Neuronal stem cell (in vitro differentiated cells): ENCODE measurements around the gene ARL10.
A peak's percentile ranks its signal among the peaks of the same experiment; 100 is the strongest.

Experiments used
- DNase-seq: peaks from one replicate; pipeline ENCODE4 v3.0.0-alpha.2; 2013; ENCODE audit warnings: low spot score
- H2AFZ ChIP-seq: one replicate; pipeline ENCODE4 v1.6.1; 2013; ENCODE audit warnings: mild to moderate bottlenecking, low read length, inconsistent platforms
- H2AK5ac ChIP-seq: 2 replicates; pipeline ENCODE4 v1.6.1; 2013; ENCODE audit warnings: low read depth, mild to moderate bottlenecking, inconsistent platforms, low read length, moderate library complexity, mixed read lengths
- H2BK120ac ChIP-seq: 2 replicates; pipeline ENCODE4 v1.6.1; 2013; ENCODE audit warnings: low read depth, mild to moderate bottlenecking, inconsistent platforms, low read length, moderate library complexity, mixed read lengths
- H2BK12ac ChIP-seq: one replicate; pipeline ENCODE4 v1.6.1; 2013; ENCODE audit warnings: low read length, inconsistent platforms
- H2BK15ac ChIP-seq: 2 replicates; pipeline ENCODE4 v1.6.1; 2013; ENCODE audit warnings: mild to moderate bottlenecking, low read length, inconsistent platforms, mixed read lengths
- H2BK5ac ChIP-seq: one replicate; pipeline ENCODE4 v1.6.1; 2013; ENCODE audit warnings: inconsistent platforms, mild to moderate bottlenecking, low read length, moderate library complexity
- H3K14ac ChIP-seq: one replicate; pipeline ENCODE4 v1.6.1; 2013; ENCODE audit warnings: low read length, inconsistent platforms
- H3K18ac ChIP-seq: 2 replicates; pipeline ENCODE4 v1.6.1; 2013; ENCODE audit warnings: low read length, inconsistent platforms
- H3K23ac ChIP-seq: 2 replicates; pipeline ENCODE4 v1.6.1; 2013; ENCODE audit warnings: low read depth, mild to moderate bottlenecking, mixed read lengths, low read length, inconsistent platforms; ENCODE audit not compliant: poor library complexity
- H3K27ac ChIP-seq: replicated peaks from 3 replicates; pipeline ENCODE4 v1.5.1; 2013; ENCODE audit warnings: low read length, inconsistent platforms
- H3K27me3 ChIP-seq, 3 experiments: 2 replicates each; pipeline ENCODE4 v1.6.1; 2013; ENCODE audit warnings: low read length in 3 of 3, mild to moderate bottlenecking in 2 of 3, inconsistent platforms in 1 of 3, low read depth in 1 of 3, mixed read lengths in 1 of 3, moderate library complexity in 1 of 3; ENCODE audit not compliant: control insufficient read depth in 3 of 3, insufficient read depth in 3 of 3
- H3K36me3 ChIP-seq, 2 donors: replicated peaks in 1 of 2; 2 replicates each; pipeline ENCODE4 v1.6.1; 2013; ENCODE audit warnings: low read length in 2 of 2; ENCODE audit not compliant: control insufficient read depth in 2 of 2, insufficient read depth in 2 of 2
- H3K4ac ChIP-seq: 2 replicates; pipeline ENCODE4 v1.6.1; 2013; ENCODE audit warnings: inconsistent platforms, mild to moderate bottlenecking, low read length, moderate library complexity
- H3K4me1 ChIP-seq, 2 donors: 1 replicate in 1 of 2; 2 replicates in 1 of 2; pipeline ENCODE4 v1.6.1; 2013; ENCODE audit warnings: low read length in 2 of 2, low read depth in 1 of 2; ENCODE audit not compliant: control insufficient read depth in 2 of 2, insufficient read depth in 1 of 2
- H3K4me2 ChIP-seq: one replicate; pipeline ENCODE4 v1.6.1; 2013; ENCODE audit warnings: mild to moderate bottlenecking, low read length, inconsistent platforms; ENCODE audit not compliant: insufficient read depth, poor library complexity, severe bottlenecking
- H3K4me3 ChIP-seq, 2 donors: 2 replicates each; pipeline ENCODE4 v1.5.1; 2013; ENCODE audit warnings: low read length in 2 of 2, mild to moderate bottlenecking in 2 of 2, inconsistent platforms in 1 of 2, moderate library complexity in 1 of 2
- H3K79me1 ChIP-seq: one replicate; pipeline ENCODE4 v1.6.1; 2013; ENCODE audit warnings: low read depth, mild to moderate bottlenecking, inconsistent platforms, low read length, moderate library complexity
- H3K9ac ChIP-seq: one replicate; pipeline ENCODE4 v1.6.1; 2013; ENCODE audit warnings: mild to moderate bottlenecking, low read depth, low read length, inconsistent platforms; ENCODE audit not compliant: poor library complexity
- H3K9me3 ChIP-seq, 2 donors: replicated peaks in 1 of 2; 2 replicates each; pipeline versions ENCODE3 to v1.6.1; 2013; ENCODE audit warnings: low read length in 2 of 2, mild to moderate bottlenecking in 2 of 2, inconsistent platforms in 1 of 2, low read depth in 1 of 2, mixed read lengths in 1 of 2, moderate library complexity in 1 of 2; ENCODE audit not compliant: control insufficient read depth in 2 of 2, insufficient read depth in 1 of 2
- H4K8ac ChIP-seq: one replicate; pipeline ENCODE4 v1.6.1; 2013; ENCODE audit warnings: low read depth, mild to moderate bottlenecking, inconsistent platforms, low read length, moderate library complexity
- H4K91ac ChIP-seq: one replicate; pipeline ENCODE4 v1.6.1; 2013; ENCODE audit warnings: low read length, low read depth, mild to moderate bottlenecking, inconsistent platforms; ENCODE audit not compliant: poor library complexity
- WGBS, 2 donors: extraction: QIAGEN DNeasy Blood & Tissue Kit; methylation state at CpG; one replicate each; pipeline ENCODE4 v1.1.7; 2013; ENCODE audit warnings: missing lambda C conversion rate in 2 of 2, mixed read lengths in 1 of 2; ENCODE audit not compliant: insufficient read length in 2 of 2, insufficient replicate concordance in 1 of 2; ENCODE audit errors: extremely low coverage in 2 of 2; 5-methylcytosine and 5-hydroxymethylcytosine counted together

ARL10 gene

GRCh38 chr5:176388003-176388443, 22.7 kb downstream of the ARL10 start:
- no peaks in the 10 kb centered on the region for H3K9me3 ChIP-seq
- no peak for DNase-seq
- WGBS, 2 donors = no CpG with 5 or more reads among the region's 29 CpGs
- H3K14ac ChIP-seq = peak overlapping the region; percentile 49
- H3K27me3 ChIP-seq = no peaks in the 10 kb centered on the region
- no peak overlapping the region for H2BK12ac ChIP-seq
- no peak overlapping the region for H4K8ac ChIP-seq
- no peak overlapping the region for H2BK5ac ChIP-seq
- H3K4me1 ChIP-seq = peaks cover 1 to 10% of the 10 kb centered on the region in 2 donors
- H3K79me1 ChIP-seq = peaks cover 3% of the 10 kb centered on the region
- H3K23ac ChIP-seq = no peak overlapping the region
- no peak overlapping the region for H3K4ac ChIP-seq
- no peak overlapping the region for H3K18ac ChIP-seq
- no peak overlapping the region for H2BK15ac ChIP-seq
- no peak overlapping the region for H2AK5ac ChIP-seq
- no peak overlapping the region for H4K91ac ChIP-seq
- H3K27ac ChIP-seq = no peak overlapping the region
- H2BK120ac ChIP-seq = no peak overlapping the region
- peak overlapping the region; percentile 92 for H2AFZ ChIP-seq
- peaks cover 18 to 66% of the 10 kb centered on the region in 2 donors for H3K36me3 ChIP-seq
- peak overlapping the region; percentile 82 for H3K9ac ChIP-seq
- peak overlapping the region; percentile 98 for H3K4me2 ChIP-seq
- peak overlapping the region; percentile 84 to 88 for H3K4me3 ChIP-seq

GRCh38 chr5:176388444-176389134, 23.3 kb downstream of the ARL10 start, which contains the start of the genes HIGD2A and NOP16:
Gene HIGD2A (plus strand): TSS chr5:176388751. CDS start chr5:176388820, 69 bp downstream.
Gene NOP16 (minus strand): TSS chr5:176388598. CDS start chr5:176388539, 59 bp downstream.
- peak within 1 kb of the TSS; percentile 30 for H2BK15ac ChIP-seq
- peak within 1 kb of the TSS; percentile 76 for H3K18ac ChIP-seq
- H3K4me3 ChIP-seq = peak within 1 kb of the TSS; percentile 84 to 89
- peak within 1 kb of the TSS; percentile 70 for H3K23ac ChIP-seq
- peak within 1 kb of the TSS; percentile 92 for H2AFZ ChIP-seq
- no peak within 1 kb of the TSS for H2BK120ac ChIP-seq
- peak within 1 kb of the TSS; percentile 98 for H3K4me2 ChIP-seq
- peak within 1 kb of the TSS; percentile 90 for H3K27ac ChIP-seq
- H3K4me1 ChIP-seq = peaks cover 1 to 10% of the 10 kb centered on the region in 2 donors
- WGBS, 2 donors = no CpG with 5 or more reads among the region's 47 CpGs
- H3K4ac ChIP-seq = no peak within 1 kb of the TSS
- H3K36me3 ChIP-seq = peaks cover 13 to 65% of the 10 kb centered on the region in 2 donors
- DNase-seq = peak; percentile 98
- no peak within 1 kb of the TSS for H2AK5ac ChIP-seq
- no peaks in the 10 kb centered on the region for H3K27me3 ChIP-seq
- peak within 1 kb of the TSS; percentile 83 for H2BK5ac ChIP-seq
- H4K91ac ChIP-seq = no peak within 1 kb of the TSS
- peak within 1 kb of the TSS; percentile 49 for H3K14ac ChIP-seq
- peak within 1 kb of the TSS; percentile 97 for H3K9ac ChIP-seq
- no peak within 1 kb of the TSS for H2BK12ac ChIP-seq
- no peaks in the 10 kb centered on the region for H3K9me3 ChIP-seq
- peaks cover 3% of the 10 kb centered on the region for H3K79me1 ChIP-seq
- H4K8ac ChIP-seq = no peak within 1 kb of the TSS

GRCh38 chr5:176389135-176390123, 24.1 kb downstream of the ARL10 start:
- no peak overlapping the region for H3K4ac ChIP-seq
- WGBS, 2 donors = no CpG with 5 or more reads among the region's 41 CpGs

More at GRCh38 chr5:176389135-176390123, 24.1 kb downstream of the ARL10 start:
- Histone ChIP-seq H2BK15ac (peak overlapping the region; percentile 30), H3K18ac (peak overlapping the region; percentile 61), H2BK5ac (peak overlapping the region; percentile 83), H3K9ac (peak overlapping the region; percentile 97), H3K4me1 (peaks cover 1 to 10% of the 10 kb centered on the region in 2 donors), H3K79me1 (peaks cover 3% of the 10 kb centered on the region), H4K91ac (no peak overlapping the region), H3K4me3 (peak overlapping the region; percentile 84 to 89), H3K9me3 (no peaks in the 10 kb centered on the region), H3K4me2 (peak overlapping the region; percentile 72), H2AK5ac (no peak overlapping the region), H2AFZ (peak overlapping the region; percentile 92), H3K27ac (peak overlapping the region; percentile 84), H3K36me3 (peaks cover 11 to 57% of the 10 kb centered on the region in 2 donors), H3K14ac (no peak overlapping the region), H3K27me3 (no peaks in the 10 kb centered on the region), H2BK12ac (no peak overlapping the region), H4K8ac (no peak overlapping the region), H3K23ac (peak overlapping the region; percentile 70), H2BK120ac (no peak overlapping the region)
- no peak for DNase-seq
